ENCODE results near the gene XIST.

The XIST gene

GRCh38 chrX:73863852-73864251 is 11.3 kb upstream of the XIST start:
- no peak for ATAC-seq
- TF ChIP-seq OSR1 (CRISPR knock-in tag; IDR thresholded peaks at IDR 0.05) (no peak), TSHZ2 (CRISPR knock-in tag; IDR thresholded peaks at IDR 0.05) (no peak), ZNF70 (CRISPR knock-in tag; IDR thresholded peaks at IDR 0.05) (no peak), ZNF8 (CRISPR knock-in tag; IDR thresholded peaks at IDR 0.05) (no peak), ZC3H10 (CRISPR knock-in tag; IDR thresholded peaks at IDR 0.05) (no peak), ZFP3 (CRISPR knock-in tag; IDR thresholded peaks at IDR 0.05) (no peak), ARNTL (CRISPR knock-in tag; IDR thresholded peaks at IDR 0.05; ENCODE audit: borderline replicate concordance, low read depth) (no peak), BACH2 (CRISPR knock-in tag; IDR thresholded peaks at IDR 0.05; ENCODE audit: borderline replicate concordance) (no peak), TCF4 (CRISPR knock-in tag; IDR thresholded peaks at IDR 0.05; ENCODE audit: borderline replicate concordance) (no peak), ZFP30 (CRISPR knock-in tag; IDR thresholded peaks at IDR 0.05) (no peak), ZNF565 (CRISPR knock-in tag; conservative IDR thresholded peaks at IDR 0.05; ENCODE audit: low read depth) (no peak), ESRRG (CRISPR knock-in tag; IDR thresholded peaks at IDR 0.05) (no peak), GLIS3 (CRISPR knock-in tag; IDR thresholded peaks at IDR 0.05) (no peak)
- TF ChIP-seq, protein P1, sequence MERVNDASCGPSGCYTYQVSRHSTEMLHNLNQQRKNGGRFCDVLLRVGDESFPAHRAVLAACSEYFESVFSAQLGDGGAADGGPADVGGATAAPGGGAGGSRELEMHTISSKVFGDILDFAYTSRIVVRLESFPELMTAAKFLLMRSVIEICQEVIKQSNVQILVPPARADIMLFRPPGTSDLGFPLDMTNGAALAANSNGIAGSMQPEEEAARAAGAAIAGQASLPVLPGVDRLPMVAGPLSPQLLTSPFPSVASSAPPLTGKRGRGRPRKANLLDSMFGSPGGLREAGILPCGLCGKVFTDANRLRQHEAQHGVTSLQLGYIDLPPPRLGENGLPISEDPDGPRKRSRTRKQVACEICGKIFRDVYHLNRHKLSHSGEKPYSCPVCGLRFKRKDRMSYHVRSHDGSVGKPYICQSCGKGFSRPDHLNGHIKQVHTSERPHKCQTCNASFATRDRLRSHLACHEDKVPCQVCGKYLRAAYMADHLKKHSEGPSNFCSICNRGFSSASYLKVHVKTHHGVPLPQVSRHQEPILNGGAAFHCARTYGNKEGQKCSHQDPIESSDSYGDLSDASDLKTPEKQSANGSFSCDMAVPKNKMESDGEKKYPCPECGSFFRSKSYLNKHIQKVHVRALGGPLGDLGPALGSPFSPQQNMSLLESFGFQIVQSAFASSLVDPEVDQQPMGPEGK (CRISPR knock-in tag; IDR thresholded peaks at IDR 0.05; ENCODE audit: borderline replicate concordance): no peak
- TF ChIP-seq, protein P2, sequence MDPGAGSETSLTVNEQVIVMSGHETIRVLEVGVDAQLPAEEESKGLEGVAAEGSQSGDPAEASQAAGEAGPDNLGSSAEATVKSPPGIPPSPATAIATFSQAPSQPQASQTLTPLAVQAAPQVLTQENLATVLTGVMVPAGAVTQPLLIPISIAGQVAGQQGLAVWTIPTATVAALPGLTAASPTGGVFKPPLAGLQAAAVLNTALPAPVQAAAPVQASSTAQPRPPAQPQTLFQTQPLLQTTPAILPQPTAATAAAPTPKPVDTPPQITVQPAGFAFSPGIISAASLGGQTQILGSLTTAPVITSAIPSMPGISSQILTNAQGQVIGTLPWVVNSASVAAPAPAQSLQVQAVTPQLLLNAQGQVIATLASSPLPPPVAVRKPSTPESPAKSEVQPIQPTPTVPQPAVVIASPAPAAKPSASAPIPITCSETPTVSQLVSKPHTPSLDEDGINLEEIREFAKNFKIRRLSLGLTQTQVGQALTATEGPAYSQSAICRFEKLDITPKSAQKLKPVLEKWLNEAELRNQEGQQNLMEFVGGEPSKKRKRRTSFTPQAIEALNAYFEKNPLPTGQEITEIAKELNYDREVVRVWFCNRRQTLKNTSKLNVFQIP (CRISPR knock-in tag; IDR thresholded peaks at IDR 0.05; ENCODE audit: borderline replicate concordance, low read depth): no peak
- TF ChIP-seq, protein P3, sequence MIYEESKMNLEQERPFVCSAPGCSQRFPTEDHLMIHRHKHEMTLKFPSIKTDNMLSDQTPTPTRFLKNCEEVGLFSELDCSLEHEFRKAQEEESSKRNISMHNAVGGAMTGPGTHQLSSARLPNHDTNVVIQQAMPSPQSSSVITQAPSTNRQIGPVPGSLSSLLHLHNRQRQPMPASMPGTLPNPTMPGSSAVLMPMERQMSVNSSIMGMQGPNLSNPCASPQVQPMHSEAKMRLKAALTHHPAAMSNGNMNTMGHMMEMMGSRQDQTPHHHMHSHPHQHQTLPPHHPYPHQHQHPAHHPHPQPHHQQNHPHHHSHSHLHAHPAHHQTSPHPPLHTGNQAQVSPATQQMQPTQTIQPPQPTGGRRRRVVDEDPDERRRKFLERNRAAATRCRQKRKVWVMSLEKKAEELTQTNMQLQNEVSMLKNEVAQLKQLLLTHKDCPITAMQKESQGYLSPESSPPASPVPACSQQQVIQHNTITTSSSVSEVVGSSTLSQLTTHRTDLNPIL (CRISPR knock-in tag; IDR thresholded peaks at IDR 0.05; ENCODE audit: low read depth): no peak

DNA sequence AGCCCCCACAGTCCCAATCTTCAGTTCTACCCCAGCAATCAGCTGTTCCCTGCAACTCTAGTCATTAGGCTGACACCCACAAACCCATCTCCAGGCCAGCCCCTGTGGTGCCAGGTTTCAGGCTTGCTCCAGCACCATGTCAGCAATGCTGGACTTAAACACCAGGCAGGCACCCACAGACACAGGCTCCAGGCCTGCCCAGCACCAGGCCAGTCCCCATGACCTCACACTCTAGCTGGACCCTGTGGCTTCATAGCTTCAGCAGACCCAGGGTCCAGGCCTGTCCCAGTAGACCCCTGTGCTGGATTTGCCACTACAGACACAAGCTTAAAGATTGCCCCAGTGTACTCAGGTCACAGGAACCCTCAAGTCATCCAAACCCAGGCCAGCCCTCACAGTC is 10.8 kb upstream of the XIST start:
- no peak for TF ChIP-seq ZC3H10 (CRISPR knock-in tag; IDR thresholded peaks at IDR 0.05)
- TF ChIP-seq, protein P3 (CRISPR knock-in tag; IDR thresholded peaks at IDR 0.05; ENCODE audit: low read depth): no peak
- TF ChIP-seq BACH2 (CRISPR knock-in tag; IDR thresholded peaks at IDR 0.05; ENCODE audit: borderline replicate concordance): no peak
- no peak for ATAC-seq

DNA sequence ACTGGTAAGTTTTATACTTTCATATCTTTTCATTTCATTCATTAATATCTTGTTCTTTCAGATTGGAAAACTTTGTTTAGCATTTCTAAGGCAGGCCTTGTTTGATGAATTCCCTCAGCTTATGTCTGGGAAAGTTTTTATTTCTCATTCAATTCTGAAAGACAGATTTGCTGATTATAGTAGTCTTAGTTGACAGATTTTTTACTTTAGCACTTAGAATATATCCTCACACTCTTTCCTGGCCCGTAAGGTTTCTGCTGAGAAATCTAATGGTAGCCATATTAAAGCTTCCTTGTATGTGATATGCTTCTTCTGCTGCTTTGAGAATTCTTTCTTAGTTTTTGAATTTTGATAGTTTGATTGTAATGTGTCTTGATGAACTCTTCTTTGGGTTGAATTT is 7.1 kb upstream of the XIST start:
- TF ChIP-seq, protein P4, sequence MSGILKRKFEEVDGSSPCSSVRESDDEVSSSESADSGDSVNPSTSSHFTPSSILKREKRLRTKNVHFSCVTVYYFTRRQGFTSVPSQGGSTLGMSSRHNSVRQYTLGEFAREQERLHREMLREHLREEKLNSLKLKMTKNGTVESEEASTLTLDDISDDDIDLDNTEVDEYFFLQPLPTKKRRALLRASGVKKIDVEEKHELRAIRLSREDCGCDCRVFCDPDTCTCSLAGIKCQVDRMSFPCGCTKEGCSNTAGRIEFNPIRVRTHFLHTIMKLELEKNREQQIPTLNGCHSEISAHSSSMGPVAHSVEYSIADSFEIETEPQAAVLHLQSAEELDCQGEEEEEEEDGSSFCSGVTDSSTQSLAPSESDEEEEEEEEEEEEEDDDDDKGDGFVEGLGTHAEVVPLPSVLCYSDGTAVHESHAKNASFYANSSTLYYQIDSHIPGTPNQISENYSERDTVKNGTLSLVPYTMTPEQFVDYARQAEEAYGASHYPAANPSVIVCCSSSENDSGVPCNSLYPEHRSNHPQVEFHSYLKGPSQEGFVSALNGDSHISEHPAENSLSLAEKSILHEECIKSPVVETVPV (CRISPR knock-in tag; IDR thresholded peaks at IDR 0.05): no peak
- TF ChIP-seq ESRRG (CRISPR knock-in tag; IDR thresholded peaks at IDR 0.05) (no peak), ZC3H10 (CRISPR knock-in tag; IDR thresholded peaks at IDR 0.05) (no peak), ARNTL (CRISPR knock-in tag; IDR thresholded peaks at IDR 0.05; ENCODE audit: borderline replicate concordance, low read depth) (no peak), RARB (CRISPR knock-in tag; IDR thresholded peaks at IDR 0.05) (no peak), ZNF565 (CRISPR knock-in tag; conservative IDR thresholded peaks at IDR 0.05; ENCODE audit: low read depth) (no peak)
- no peak for ATAC-seq
